HG03432 (cell line): Measurements from ENCODE around the gene RNF111.
"Not testable (repeated sequence)": the region's sequence is repeated elsewhere in the genome, so short reads cannot be mapped to it uniquely, and the experiment has no call there.

Experiments
- ATAC-seq: cut with Tn5 transposase; IDR thresholded peaks from one replicate; pipeline ENCODE4 v1.9.1; 2021; ENCODE audit warnings: mild to moderate bottlenecking, moderate library complexity; ENCODE audit not compliant: unreplicated experiment

Gene RNF111

DNA sequence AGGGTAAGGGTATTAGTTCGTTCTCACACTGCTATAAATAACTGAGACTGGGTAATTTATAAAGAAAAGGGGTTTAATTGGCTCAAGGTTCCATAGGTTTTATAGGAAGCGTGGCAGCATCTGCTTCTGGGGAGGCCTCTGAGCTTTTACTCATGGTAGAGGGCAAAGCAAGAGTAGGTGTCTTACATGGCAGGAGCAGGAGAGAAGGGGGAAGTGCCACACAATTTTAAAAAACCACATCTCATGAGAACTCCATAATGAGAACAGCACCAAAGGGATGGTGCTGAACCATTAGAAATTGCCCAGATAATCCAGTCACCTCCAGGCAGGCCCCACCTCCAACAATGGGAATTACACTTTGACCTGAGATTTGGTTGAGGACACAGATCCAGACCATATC is 12.2 kb downstream of the RNF111 start:
- no peak for ATAC-seq

DNA sequence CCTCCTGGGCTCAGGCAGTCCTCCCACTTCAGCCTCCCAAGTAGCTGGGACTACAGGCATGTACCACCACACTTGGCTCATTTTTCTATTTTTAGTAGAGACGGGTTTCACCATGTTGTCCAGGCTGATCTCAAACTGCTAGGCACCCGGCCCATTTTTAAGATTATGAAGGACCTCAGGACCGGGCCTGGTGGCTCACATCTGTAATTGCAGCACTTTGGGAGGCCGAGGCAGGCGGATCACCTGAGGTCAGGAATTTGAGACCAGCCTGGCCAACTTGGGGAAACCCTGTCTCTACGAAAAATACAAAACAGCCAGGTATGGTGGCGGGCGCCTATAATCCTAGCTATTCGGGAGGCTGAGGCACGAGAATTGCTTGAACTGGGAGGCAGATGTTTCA is 12.8 kb downstream of the RNF111 start:
- not testable (repeated sequence) for ATAC-seq

GRCh38 chr15:59001946-59002345 is 14.5 kb downstream of the RNF111 start:
- ATAC-seq: no peak

DNA sequence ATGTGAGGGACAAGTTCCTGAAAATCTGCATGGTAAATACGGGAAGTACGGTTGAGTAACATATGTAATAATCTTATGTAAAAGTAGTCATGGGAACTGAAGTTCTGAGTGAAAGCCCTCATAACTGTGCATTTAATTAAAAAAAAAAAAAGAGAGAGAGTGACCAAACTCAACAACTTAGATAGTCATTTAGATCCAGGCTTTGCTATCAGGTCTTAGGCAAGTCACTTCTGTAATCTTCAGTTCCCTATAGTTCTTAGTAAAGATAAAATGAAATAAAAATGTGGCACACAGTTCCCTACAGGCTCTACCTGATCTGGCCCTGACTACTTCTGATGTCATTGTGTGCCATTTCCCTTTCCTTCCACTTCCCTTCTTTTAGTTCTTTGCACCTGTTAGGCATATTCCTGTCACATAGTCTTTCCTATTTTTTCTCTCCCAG is 15.0 kb downstream of the RNF111 start:
- no peak for ATAC-seq

- ATAC-seq: no peak
These were observed 18.1 kb downstream of the RNF111 start for GRCh38 chr15:59005579-59005978.

DNA sequence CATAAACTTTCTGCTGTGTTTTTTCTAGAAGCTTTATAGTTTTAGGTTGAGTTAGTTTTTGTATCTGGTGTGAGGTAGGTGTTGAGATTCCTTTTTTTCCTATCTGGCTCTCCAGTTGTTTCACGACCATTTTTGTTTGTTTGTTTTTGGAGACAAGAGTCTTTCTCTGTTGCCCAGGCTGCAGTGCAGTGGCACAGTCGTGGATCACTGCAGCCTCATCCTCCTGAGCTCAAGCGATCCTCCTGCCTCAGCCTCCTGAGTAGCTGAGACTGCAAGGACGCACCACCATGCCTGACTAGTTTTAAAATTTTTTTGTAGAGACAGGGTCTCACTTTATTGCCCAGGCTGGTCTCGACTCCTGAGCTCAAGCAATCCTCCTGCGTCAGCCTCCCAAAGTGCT is 20.6 kb downstream of the RNF111 start:
- no peak for ATAC-seq

GRCh38 chr15:59011262-59011952 is 23.9 kb downstream of the RNF111 start:
- no peak for ATAC-seq

GRCh38 chr15:59013246-59013873 is 25.9 kb downstream of the RNF111 start:
- ATAC-seq: no peak

DNA sequence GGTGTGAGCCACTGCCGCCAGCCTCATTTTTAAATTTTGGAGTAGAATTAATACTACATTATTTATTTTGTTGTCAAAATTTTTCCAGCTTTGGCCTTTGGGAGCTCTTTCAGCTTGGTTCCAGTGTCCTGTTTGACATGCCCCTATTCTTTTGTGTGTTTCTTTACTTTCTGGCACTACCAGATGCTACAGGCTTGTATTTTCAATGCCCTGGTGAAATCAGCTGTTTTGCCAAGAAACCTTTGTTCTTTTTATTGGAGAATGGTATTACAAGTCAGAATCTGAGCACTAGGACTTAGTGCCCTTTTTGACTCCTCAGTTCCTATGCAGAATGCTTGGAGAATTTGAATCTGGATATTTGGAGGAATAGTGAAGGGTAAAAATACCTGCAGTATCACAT is 26.6 kb downstream of the RNF111 start:
- ATAC-seq: no peak

- ATAC-seq: no peak
These were observed 30.0 kb downstream of the RNF111 start for GRCh38 chr15:59017449-59017848.

DNA sequence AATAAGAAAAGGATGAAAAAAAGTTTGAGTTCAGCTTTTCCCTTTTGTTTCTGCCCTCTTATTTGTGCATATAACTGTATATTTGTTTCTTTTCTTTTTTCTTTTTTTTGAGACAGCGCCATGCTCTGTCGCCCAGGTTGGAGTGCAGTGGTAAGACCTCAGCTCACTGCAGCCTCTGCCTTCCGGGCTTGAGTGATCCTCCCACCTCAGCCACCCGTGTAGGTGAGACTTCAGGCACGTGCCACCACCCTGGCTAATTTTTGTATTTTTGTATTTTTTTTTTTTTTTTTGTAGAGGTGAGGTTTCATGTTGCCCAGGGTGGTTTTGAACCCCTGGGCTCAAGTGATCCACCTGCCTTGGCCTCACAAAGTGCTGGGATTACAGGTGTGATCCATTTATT is 31.4 kb downstream of the RNF111 start:
- ATAC-seq: no peak

DNA sequence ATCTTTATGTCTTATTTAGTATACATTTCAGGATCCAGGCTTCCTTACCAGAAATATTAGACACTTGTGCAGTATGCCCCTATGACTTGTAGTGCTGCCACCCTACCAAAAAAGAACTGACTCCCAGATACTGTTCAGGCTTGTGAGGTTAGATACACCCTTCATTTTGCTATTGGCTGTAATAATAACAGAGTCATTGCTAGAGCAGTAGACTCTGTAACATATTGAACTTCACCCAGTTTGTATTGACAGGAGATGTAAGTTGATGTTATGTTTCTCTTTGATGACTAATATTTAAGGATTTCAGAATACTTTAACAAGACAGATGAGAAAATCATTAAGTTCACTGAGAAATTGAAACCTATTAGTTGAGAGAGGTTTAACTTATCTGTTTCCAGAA is 32.9 kb downstream of the RNF111 start:
- ATAC-seq: no peak

GRCh38 chr15:59022188-59022587 is 34.7 kb downstream of the RNF111 start:
- ATAC-seq: no peak

DNA sequence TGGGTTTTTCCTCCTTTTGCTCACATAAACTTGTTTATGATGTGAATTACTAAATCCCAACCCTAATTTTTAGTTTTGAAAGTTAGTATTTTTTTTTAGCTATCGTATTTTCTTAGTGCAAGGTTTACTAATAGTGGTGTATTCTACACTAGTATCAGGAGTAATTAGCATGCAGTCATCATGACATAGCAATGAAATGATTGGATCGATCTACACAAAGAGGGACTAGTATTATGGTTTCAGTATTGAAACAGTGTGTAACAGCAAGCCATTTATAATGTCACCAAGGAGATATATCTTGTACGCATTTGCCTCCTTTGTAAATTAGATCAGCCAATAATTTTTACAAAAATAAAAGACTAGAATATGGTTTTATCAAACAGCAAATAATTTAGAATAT is 38.7 kb downstream of the RNF111 start:
- ATAC-seq: no peak

DNA sequence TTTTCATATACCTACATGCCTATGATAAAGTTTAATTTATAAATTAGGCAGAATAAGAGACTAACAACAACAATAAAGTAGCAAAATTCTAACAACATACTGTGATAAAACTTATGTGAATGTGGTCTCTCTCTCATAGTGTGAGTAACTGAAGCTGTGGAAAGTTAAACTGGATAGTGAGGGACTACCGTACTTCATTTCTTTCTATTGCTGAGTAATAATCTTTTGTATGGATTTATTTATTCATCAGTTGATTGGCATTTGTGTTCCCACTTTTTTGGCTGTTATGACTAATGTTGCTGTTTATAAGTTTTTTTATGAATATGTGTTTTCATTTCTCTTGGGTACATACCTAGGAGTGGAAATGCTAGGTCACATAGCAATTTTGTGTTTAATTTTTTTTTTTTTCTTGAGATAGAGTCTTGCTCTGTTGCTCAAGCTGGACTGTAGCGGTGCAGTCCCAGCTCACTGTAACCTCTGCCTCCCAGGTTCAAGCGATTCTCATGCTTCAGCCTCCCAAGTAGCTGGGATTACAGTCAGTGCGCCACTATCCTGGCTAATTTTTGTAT is 41.0 kb downstream of the RNF111 start:
- ATAC-seq: no peak

GRCh38 chr15:59029554-59029953 is 42.1 kb downstream of the RNF111 start:
- no peak for ATAC-seq

DNA sequence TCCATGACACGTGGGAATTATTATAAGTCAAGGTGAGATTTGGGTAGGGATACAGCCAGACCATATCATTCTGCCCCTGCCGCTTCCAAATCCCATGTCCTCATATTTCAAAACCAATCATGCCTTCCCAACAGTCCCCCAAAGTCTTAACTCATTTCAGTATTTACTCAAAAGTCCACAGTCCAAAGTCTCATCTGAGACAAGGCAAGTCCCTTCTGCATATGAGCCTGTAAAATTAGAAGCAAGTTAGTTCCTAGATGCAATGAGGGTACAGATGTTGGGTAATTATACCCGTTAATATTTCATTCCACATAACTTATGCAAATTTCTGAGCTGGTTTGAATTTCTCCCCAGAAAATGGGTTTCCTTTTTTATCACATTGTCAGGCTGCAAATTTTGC is 47.7 kb downstream of the RNF111 start:
- ATAC-seq: no peak

DNA sequence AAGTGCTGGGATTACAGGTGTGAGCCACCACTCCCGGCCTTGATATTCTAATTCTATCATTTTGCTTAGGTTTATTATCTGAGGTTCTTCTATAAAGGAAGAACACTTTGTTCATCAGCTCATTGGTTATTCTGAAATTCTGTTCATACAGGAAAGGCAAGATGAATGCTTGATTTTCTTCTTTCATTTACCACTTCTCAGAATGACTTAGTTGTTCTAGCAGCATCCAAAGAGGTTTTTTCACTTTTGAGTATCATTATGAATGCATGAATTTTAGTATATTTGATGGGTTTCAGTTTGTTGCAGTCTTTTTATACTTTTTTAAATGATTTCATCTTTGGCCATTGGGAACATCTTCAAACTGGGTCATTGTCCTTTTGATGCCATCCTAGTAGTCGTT is 51.8 kb downstream of the RNF111 start:
- no peak for ATAC-seq

GRCh38 chr15:59042041-59042440 is 54.6 kb downstream of the RNF111 start:
- no peak for ATAC-seq

GRCh38 chr15:59048897-59049296 is 61.4 kb downstream of the RNF111 start:
- no peak for ATAC-seq

- no peak for ATAC-seq
These were observed 64.7 kb downstream of the RNF111 start for GRCh38 chr15:59051873-59052861.
